ENCODE data around the gene WNK1.

DNA sequence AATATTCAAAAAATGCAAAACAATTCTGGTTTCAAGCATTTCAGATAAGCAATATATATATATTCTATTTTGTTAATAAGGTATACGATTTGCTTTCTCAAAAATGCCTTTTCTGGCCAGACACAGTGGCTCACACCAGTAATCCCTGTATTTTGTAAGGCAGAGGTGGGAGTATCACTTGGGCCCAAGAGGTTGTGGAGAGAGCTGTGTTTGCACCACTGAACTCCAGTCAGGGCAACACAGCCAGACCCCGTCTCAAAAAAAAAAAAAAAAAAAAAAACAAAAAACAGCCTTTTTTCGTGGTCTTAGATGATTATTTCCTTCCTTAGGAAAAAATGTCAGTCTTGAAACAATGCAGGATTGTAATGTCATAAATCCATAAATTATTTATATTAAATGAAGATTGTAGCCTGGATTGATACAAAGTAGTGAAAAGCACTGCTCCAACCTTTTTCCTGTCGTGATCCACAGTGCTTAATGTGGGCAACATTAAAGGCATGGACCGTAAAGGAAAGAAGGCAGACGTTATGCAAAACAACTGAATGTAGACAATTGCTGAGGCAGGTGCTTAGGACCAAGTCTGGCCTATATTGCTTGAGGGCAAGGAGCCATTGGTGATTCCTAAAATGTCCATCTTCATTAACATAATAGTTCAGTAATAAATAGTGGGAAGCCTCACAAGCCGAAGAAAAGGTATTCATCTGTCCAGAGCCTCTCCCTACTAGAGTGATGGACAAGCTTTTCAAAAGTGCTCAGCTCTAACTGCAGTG is 160.3 kb downstream of the WNK1 start:
- TF ChIP-seq, protein P1, sequence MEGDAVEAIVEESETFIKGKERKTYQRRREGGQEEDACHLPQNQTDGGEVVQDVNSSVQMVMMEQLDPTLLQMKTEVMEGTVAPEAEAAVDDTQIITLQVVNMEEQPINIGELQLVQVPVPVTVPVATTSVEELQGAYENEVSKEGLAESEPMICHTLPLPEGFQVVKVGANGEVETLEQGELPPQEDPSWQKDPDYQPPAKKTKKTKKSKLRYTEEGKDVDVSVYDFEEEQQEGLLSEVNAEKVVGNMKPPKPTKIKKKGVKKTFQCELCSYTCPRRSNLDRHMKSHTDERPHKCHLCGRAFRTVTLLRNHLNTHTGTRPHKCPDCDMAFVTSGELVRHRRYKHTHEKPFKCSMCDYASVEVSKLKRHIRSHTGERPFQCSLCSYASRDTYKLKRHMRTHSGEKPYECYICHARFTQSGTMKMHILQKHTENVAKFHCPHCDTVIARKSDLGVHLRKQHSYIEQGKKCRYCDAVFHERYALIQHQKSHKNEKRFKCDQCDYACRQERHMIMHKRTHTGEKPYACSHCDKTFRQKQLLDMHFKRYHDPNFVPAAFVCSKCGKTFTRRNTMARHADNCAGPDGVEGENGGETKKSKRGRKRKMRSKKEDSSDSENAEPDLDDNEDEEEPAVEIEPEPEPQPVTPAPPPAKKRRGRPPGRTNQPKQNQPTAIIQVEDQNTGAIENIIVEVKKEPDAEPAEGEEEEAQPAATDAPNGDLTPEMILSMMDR (IDR thresholded peaks at IDR 0.05): no peak
- TF ChIP-seq POLR2AphosphoS5 (IDR thresholded peaks at IDR 0.05): no peak

Measured in transverse colon (tissue), 4 donors.